HepG2 (cell line): ENCODE measurements around the gene MYRFL. TPM values are rescaled to one million over a fixed set of nuclear protein-coding genes. Genes with fewer than 3 reads are reported as not detected.

Experiments
- ATAC-seq: fragments of 200-7000 bp; cut with Tn5 transposase; 3 replicates; pipeline ENCODE4 v1.9.1; 2020; ENCODE audit warnings: mild to moderate bottlenecking, moderate library complexity
- BruUV-seq: library from RNA; stranded (reverse); fragments of 400-500 nt; replicated peaks from 2 replicates; lab custom pipeline; 2021; lab: Mats Ljungman, UMichigan
- CTCF ChIA-PET: fragments of 300-600 bp; formaldehyde crosslinking; extraction: SDS; loops from one replicate; lab custom pipeline; 2021; ENCODE audit warnings: low total read pairs, inconsistent platforms, low intra/inter-chr PET ratio; lab: Yijun Ruan, JAX
- POLR2A ChIA-PET: fragments of 350-600 bp; sonication (Branson Sonifier 250); formaldehyde crosslinking; loops from one replicate; lab custom pipeline; 2020; ENCODE audit warnings: antibody characterized with exemption, inconsistent platforms; lab: Yijun Ruan, JAX
- DNase-seq: peaks from one replicate; pipeline ENCODE4 v3.0.0-alpha.2; 2015; ENCODE audit warnings: low spot score
- FAIRE-seq: peaks from 3 replicates; lab custom pipeline; 2011; peaks lifted over from hg19 to GRCh38; lab: Jason Lieb, UNC
- H2AFZ ChIP-seq: one replicate; pipeline ENCODE4 v1.6.1; 2011; ENCODE audit warnings: low read length, inconsistent platforms
- H3K27ac ChIP-seq: fragments of 300-600 bp; 3 replicates; pipeline ENCODE4 v1.8.0; 2011; ENCODE audit warnings: mixed run types, mild to moderate bottlenecking, mixed read lengths, low read length, inconsistent platforms; ENCODE audit not compliant: insufficient read depth; ENCODE audit errors: extremely low read length
- H3K27me3 ChIP-seq, 2 experiments: fragments of 200-600 bp in 1 of 2; 2 replicates in 1 of 2; 3 replicates in 1 of 2; pipeline versions ENCODE4 v1.6.0 to v1.8.0; 2011; ENCODE audit warnings: low read length in 2 of 2, mild to moderate bottlenecking in 2 of 2, moderate library complexity in 2 of 2, inconsistent platforms in 1 of 2; ENCODE audit not compliant: insufficient read depth in 2 of 2, control insufficient read depth in 1 of 2
- H3K36me3 ChIP-seq, 2 experiments: fragments of 200-600 bp in 1 of 2; replicated peaks in 1 of 2; 2 replicates in 1 of 2; 3 replicates in 1 of 2; pipeline versions ENCODE4 v1.5.1 to v1.8.0; 2011; ENCODE audit warnings: low read length in 2 of 2, inconsistent platforms in 1 of 2; ENCODE audit not compliant: insufficient read depth in 2 of 2, control insufficient read depth in 1 of 2
- H3K4me1 ChIP-seq: 2 replicates; pipeline ENCODE4 v1.5.1; 2012; ENCODE audit warnings: low read length, inconsistent platforms; ENCODE audit not compliant: insufficient read depth
- H3K4me2 ChIP-seq: 2 replicates; pipeline ENCODE4 v1.6.0; 2011; ENCODE audit warnings: low read depth, low read length, inconsistent platforms
- H3K4me3 ChIP-seq, 3 experiments: fragments of 200-600 bp in 1 of 3; sonication (generic), shearing (Covaris generic) in 1 of 3; replicated peaks in 1 of 3; 2 replicates each; pipeline ENCODE4 v1.5.1; 2011 to 2016; ENCODE audit warnings: low read length in 3 of 3, inconsistent platforms in 2 of 3, low read depth in 2 of 3, mild to moderate bottlenecking in 2 of 3, control low read depth in 1 of 3, mixed read lengths in 1 of 3; ENCODE audit not compliant: insufficient read depth in 1 of 3
- H3K79me2 ChIP-seq: one replicate; pipeline ENCODE4 v1.6.1; 2011; ENCODE audit warnings: low read length, inconsistent platforms; ENCODE audit not compliant: insufficient read depth
- H3K9ac ChIP-seq: 2 replicates; pipeline ENCODE4 v1.6.0; 2011; ENCODE audit warnings: mild to moderate bottlenecking, low read depth, low read length, inconsistent platforms; ENCODE audit not compliant: insufficient read depth
- H3K9me3 ChIP-seq: 2 replicates; pipeline ENCODE4 v1.5.1; 2012; ENCODE audit warnings: mild to moderate bottlenecking, low read length
- H4K20me1 ChIP-seq: 2 replicates; pipeline ENCODE4 v1.6.0; 2011; ENCODE audit warnings: inconsistent platforms, mild to moderate bottlenecking, low read length, moderate library complexity; ENCODE audit not compliant: insufficient read depth
- SALL2 ChIP-seq: sonication (generic); formaldehyde crosslinking; IDR thresholded peaks from 2 replicates; pipeline ENCODE4 v1.8.1; 2023; ENCODE audit warnings: mild to moderate bottlenecking, missing genetic modification reagents, inconsistent platforms
- TGIF2 ChIP-seq: IDR thresholded peaks from 2 replicates; pipeline ENCODE4 v1.6.1; 2016; ENCODE audit warnings: control low read depth, missing compliant biosample characterization
- ZNF343 ChIP-seq: sonication (generic); formaldehyde crosslinking; IDR thresholded peaks from 2 replicates; pipeline ENCODE4 v1.4.0; 2020; ENCODE audit warnings: mild to moderate bottlenecking, missing genetic modification reagents
- WGBS: methylation state at CpG from one replicate; pipeline ENCODE4 v1.1.6; 2017; ENCODE audit warnings: low lambda C conversion rate; 5-methylcytosine and 5-hydroxymethylcytosine counted together
- in situ Hi-C: cut with HindIII; loops from 2 replicates; pipeline ENCODE4 v1.10.0; 2017; ENCODE audit warnings: low pct_unique_long_range_greater_than_20kb; ENCODE audit not compliant: extremely low pct_ligation_motif_present
- intact Hi-C: fragments of 100-400 bp; cut with micrococcal nuclease; formaldehyde crosslinking; loops from one replicate; pipeline ENCODE4 v1.10.0; 2022; ENCODE audit not compliant: unreplicated experiment
- polyA plus RNA-seq, 8 experiments: library from polyadenylated mRNA; depleted of rRNA in 3 of 8; stranded (reverse) in 7 of 8; unstranded in 1 of 8; fragments of >200 nt; fragmentation: Illumina TruSeq in 4 of 8; extraction: Trizol in 4 of 8; gene quantifications; 2 replicates each; pipeline versions ENCODE4 v1.2.1 to v1.2.3, GENCODE V29; 2011 to 2016; ENCODE audit warnings: low read depth in 4 of 8, missing spikeins in 1 of 8, mixed read lengths in 1 of 8; ENCODE audit not compliant: insufficient read depth in 1 of 8
- total RNA-seq, 5 experiments: library from RNA; depleted of rRNA; stranded (reverse); fragments of >200 nt; fragmentation: Illumina TruSeq; extraction: Trizol; gene quantifications; 2 replicates each; pipeline ENCODE4 v1.2.3, GENCODE V29; 2016; ENCODE audit warnings: low read depth in 1 of 5
- TF ChIP-seq, protein P1 (sequence below): fragments of 450-650 bp; IDR thresholded peaks from 2 replicates; pipeline ENCODE4 v1.6.1; 2016
- TF ChIP-seq, protein P2 (sequence below): sonication (generic); formaldehyde crosslinking; IDR thresholded peaks from 2 replicates; pipeline ENCODE4 v1.8.0; 2022; ENCODE audit warnings: mild to moderate bottlenecking, missing genetic modification reagents; ENCODE audit not compliant: insufficient replicate concordance

The MYRFL gene
- total and polyA plus RNA-seq, 2 of the 13 experiments (the other 11 are each of a cell fraction or from before 2014, with no cell fraction given), result 0.09 to 0.11 TPM

DNA sequence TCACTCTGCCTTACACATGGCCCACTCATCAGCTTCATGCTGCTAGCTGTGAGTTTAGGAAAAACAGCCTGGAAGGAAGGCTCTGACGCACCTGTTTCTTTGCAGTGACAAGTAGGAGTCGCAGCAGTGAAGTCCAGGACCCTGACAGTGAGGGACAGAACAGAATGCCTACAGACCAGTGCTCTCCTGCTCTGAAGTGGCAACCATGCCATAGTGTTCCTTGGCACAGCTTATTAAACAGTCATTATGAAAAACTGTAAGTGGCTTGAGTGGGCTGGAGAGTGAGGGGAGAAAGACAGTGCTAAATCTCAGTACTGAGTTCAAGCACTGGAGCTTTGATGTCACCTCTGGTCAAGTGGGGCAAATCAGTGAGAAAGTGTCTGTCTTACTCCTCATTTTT lies 61.7 kb downstream of the MYRFL start:
- intact Hi-C loops, result no loop called here
- CTCF ChIA-PET, result no interaction called here
- H3K79me2 ChIP-seq, result no peaks in the 10 kb centered on the region
- TF ChIP-seq, protein P1, sequence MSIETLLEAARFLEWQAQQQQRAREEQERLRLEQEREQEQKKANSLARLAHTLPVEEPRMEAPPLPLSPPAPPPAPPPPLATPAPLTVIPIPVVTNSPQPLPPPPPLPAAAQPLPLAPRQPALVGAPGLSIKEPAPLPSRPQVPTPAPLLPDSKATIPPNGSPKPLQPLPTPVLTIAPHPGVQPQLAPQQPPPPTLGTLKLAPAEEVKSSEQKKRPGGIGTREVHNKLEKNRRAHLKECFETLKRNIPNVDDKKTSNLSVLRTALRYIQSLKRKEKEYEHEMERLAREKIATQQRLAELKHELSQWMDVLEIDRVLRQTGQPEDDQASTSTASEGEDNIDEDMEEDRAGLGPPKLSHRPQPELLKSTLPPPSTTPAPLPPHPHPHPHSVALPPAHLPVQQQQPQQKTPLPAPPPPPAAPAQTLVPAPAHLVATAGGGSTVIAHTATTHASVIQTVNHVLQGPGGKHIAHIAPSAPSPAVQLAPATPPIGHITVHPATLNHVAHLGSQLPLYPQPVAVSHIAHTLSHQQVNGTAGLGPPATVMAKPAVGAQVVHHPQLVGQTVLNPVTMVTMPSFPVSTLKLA, result peak; percentile 44; the same call in 1 of the 2 replicates
- TF ChIP-seq, protein P2, sequence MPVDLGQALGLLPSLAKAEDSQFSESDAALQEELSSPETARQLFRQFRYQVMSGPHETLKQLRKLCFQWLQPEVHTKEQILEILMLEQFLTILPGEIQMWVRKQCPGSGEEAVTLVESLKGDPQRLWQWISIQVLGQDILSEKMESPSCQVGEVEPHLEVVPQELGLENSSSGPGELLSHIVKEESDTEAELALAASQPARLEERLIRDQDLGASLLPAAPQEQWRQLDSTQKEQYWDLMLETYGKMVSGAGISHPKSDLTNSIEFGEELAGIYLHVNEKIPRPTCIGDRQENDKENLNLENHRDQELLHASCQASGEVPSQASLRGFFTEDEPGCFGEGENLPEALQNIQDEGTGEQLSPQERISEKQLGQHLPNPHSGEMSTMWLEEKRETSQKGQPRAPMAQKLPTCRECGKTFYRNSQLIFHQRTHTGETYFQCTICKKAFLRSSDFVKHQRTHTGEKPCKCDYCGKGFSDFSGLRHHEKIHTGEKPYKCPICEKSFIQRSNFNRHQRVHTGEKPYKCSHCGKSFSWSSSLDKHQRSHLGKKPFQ (CRISPR knock-in tag), result no peak
- TF ChIP-seq, all 625 proteins: peak for 1
- Histone ChIP-seq H3K9ac (no peak overlapping the region), H3K27ac (no peak overlapping the region), H2AFZ (no peak overlapping the region), H4K20me1 (no peaks in the 10 kb centered on the region), H3K36me3 (no peaks in the 10 kb centered on the region), H3K4me2 (no peak overlapping the region), H3K27me3 (peaks cover 0 to 9% of the 10 kb centered on the region in 2 experiments; a peak in 2 of 5 replicates), H3K4me3 (no peak overlapping the region), H3K9me3 (no peaks in the 10 kb centered on the region), H3K4me1 (no peaks in the 10 kb centered on the region)
- DNase-seq (no peak), FAIRE-seq (no peak), ATAC-seq (no peak)
- in situ Hi-C loops, result loop anchor here (25.0 kb wide), 1 partner anchor 476 kb away; the partner anchor contains the start of gene KCNMB4
- POLR2A ChIA-PET, result no interaction called here
- no TSS peak for BruUV-seq
- 0% methylated on average over 2 of the region's 2 CpGs for WGBS

DNA sequence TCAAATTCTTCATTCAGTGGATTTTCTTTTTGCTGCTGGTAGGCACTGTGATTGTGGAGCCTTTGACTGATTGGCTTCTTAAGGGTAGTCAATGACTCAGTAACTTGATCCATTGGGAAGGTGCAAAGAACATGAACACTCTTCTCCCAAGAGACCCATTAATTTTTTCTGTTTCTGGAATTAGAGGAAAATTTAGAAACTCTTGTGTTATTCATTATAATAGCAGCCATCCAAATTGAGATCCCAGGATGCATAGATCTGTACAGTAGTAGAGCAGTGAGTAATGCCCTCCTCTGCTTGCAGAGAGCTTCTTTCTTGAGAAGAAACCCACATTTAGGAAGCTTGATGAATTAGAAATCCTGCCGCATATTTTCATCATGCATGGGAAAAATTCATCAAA lies 63.9 kb downstream of the MYRFL start:
- ATAC-seq, result no peak
- BruUV-seq, result no TSS peak
- Histone ChIP-seq H4K20me1 (no peaks in the 10 kb centered on the region), H3K9ac (no peak overlapping the region), H3K9me3 (no peaks in the 10 kb centered on the region), H3K36me3 (no peaks in the 10 kb centered on the region), H3K27ac (no peak overlapping the region), H3K4me1 (no peaks in the 10 kb centered on the region), H3K4me3 (no peak overlapping the region), H3K27me3 (peaks cover 0 to 9% of the 10 kb centered on the region in 2 experiments; a peak in 2 of 5 replicates), H3K79me2 (no peaks in the 10 kb centered on the region), H3K4me2 (no peak overlapping the region), H2AFZ (no peak overlapping the region)
- TF ChIP-seq ZNF343 (CRISPR knock-in tag) (no peak), SALL2 (no peak), TGIF2 (CRISPR knock-in tag) (no peak)
- CTCF ChIA-PET, result no interaction called here
- in situ Hi-C loops (loop anchor here (25.0 kb wide), 1 partner anchor 473 kb away; the partner anchor contains the start of gene KCNMB4), intact Hi-C loops (no loop called here)
- 89% methylated on average over 1 of the region's 1 CpG for WGBS
- no peak for FAIRE-seq
- DNase-seq, result no peak
- POLR2A ChIA-PET, result no interaction called here
